GM21423 (cell line): Measurements from ENCODE around the gene PCED1B.
"Not testable (repeated sequence)": the region's sequence is repeated elsewhere in the genome, so short reads cannot be mapped to it uniquely, and the experiment has no call there.

ENCODE experiments used
- ATAC-seq: cut with Tn5 transposase; IDR thresholded peaks from one replicate; pipeline ENCODE4 v1.9.1; 2021; ENCODE audit warnings: mild to moderate bottlenecking, moderate library complexity; ENCODE audit not compliant: unreplicated experiment

The PCED1B gene

GRCh38 chr12:47202176-47202575, 122.8 kb downstream of the PCED1B start:
- no peak for ATAC-seq

DNA sequence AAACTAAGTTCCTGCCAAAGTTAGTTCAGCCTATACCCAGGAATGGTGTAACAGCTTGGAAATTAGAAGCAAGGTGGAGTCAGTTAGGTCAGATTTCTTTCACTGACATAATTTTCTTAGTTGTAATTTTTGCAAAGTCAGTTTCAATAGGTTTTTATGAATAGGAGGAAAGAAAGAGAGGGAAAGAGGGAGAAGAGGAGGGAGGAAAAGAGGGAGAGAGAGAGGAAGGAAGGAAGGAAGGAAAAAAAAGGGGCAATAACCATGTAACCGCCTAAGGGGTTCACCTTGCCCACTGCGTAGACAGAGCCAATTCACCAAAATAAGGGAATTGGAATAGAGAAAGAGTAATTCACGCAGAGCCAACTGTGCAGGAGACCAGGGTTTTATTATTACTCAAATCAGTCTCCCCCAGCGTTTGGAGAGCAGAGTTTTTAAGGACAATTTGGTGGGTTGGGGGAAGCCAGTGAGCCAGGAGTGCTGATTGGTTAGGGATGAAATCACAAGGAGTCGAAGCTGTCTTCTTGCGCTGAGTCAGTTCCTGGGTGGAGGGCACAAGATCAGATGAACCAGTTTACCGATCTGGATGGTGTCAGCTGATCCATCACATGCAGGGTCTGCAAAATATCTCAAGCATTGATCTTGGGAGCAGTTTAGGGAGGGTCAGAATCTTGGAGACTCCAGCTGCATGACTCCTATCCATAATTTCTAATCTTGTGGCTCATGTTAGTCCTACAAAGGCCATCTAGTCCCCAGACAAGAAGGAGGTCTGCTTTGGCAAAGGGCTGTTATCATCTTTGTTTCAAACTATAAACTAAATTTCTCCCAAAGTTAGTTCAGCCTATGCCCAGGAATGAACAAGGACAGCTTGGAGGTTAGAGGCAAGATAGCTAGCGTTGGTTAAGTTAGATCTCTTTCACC, 126.4 kb downstream of the PCED1B start:
- ATAC-seq, result no peak

- ATAC-seq, result no peak
These were observed 127.3 kb downstream of the PCED1B start for GRCh38 chr12:47206450-47207339.

GRCh38 chr12:47207340-47207717, 127.9 kb downstream of the PCED1B start:
- peak; percentile 58 for ATAC-seq

DNA sequence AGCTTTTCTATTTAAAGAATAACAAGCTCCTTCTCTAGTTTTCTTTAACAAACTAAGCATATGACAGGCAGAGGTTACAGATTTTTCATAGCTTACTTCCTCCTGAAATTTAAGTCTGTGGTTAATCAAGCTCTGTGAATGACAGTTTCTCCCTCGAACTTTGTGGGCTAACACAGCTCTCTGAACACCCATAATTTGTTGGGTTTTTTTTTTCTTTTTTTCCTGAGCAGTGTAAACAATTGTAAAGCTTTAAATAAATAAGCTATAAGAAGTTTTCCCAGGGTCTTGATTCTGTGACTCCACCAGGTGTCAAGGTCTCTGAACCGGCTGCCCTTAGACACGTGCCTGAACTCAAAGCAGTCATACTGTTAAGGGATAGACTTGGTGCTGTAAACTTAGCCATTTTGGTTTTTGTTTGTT, 128.4 kb downstream of the PCED1B start:
- peak; percentile 75 for ATAC-seq

- ATAC-seq, result no peak
These were observed 129.6 kb downstream of the PCED1B start for GRCh38 chr12:47209014-47209413.

DNA sequence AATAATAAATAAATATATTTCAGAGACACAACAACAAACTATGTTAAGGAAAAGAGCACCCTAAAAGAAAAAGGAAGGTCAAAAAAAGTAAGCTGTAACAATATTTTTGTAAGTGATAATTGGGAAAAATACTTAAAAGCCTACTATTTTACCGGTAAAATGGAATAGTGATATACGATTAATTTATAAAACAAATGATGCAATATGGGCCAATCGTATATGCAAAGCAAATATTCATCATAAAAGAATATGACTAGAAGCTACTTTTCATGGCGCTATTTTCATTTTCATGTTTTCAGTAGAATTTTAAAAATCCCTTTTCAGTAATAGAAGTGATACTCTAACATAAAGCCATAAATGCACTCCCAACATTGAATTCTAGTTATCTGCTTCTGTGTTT, 131.4 kb downstream of the PCED1B start:
- ATAC-seq, result no peak

GRCh38 chr12:47212701-47213039, 133.2 kb downstream of the PCED1B start:
- no peak for ATAC-seq

- ATAC-seq, result no peak
These were observed 134.0 kb downstream of the PCED1B start for GRCh38 chr12:47213396-47213795.

- no peak for ATAC-seq
These were observed 134.7 kb downstream of the PCED1B start for GRCh38 chr12:47214001-47214619.

GRCh38 chr12:47214771-47215170, 135.3 kb downstream of the PCED1B start:
- ATAC-seq, result no peak

GRCh38 chr12:47216150-47216677, 136.8 kb downstream of the PCED1B start:
- peak; percentile 77 for ATAC-seq

GRCh38 chr12:47217595-47217869, 138.1 kb downstream of the PCED1B start:
- not testable (repeated sequence) for ATAC-seq

- no peak for ATAC-seq
These were observed 138.8 kb downstream of the PCED1B start for GRCh38 chr12:47218191-47218654.

DNA sequence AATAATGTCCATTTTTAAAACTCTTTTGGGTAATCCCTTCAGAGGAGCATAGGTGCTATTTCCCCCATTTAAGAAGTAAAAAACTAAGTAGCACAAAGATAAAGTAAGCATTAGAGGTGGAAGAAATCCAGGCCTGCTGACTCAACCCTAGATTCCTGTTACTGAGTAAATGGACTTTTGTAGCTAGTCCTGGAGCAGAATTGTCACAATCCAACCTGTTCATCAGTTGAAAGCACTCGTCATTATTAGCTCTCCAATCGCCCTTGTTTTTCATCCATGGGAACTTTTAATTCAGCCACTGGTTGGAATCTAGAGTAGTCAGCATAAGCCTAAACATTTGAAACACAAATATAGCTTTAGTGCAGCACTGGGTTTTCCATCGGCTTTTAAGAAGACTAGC, 139.8 kb downstream of the PCED1B start:
- ATAC-seq, result no peak

- ATAC-seq, result no peak
These were observed 142.0 kb downstream of the PCED1B start for GRCh38 chr12:47221256-47222023.

GRCh38 chr12:47222520-47223030, 143.2 kb downstream of the PCED1B start:
- no peak for ATAC-seq

- no peak for ATAC-seq
These were observed 143.8 kb downstream of the PCED1B start for GRCh38 chr12:47223031-47223847.

GRCh38 chr12:47223848-47224213, 144.4 kb downstream of the PCED1B start:
- ATAC-seq, result no peak
